ENCODE data around the gene STX7.
"Not testable (repeated sequence)": the region's sequence is repeated elsewhere in the genome, so short reads cannot be mapped to it uniquely, and the experiment has no call there.

Gene STX7, protein sequence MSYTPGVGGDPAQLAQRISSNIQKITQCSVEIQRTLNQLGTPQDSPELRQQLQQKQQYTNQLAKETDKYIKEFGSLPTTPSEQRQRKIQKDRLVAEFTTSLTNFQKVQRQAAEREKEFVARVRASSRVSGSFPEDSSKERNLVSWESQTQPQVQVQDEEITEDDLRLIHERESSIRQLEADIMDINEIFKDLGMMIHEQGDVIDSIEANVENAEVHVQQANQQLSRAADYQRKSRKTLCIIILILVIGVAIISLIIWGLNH

DNA sequence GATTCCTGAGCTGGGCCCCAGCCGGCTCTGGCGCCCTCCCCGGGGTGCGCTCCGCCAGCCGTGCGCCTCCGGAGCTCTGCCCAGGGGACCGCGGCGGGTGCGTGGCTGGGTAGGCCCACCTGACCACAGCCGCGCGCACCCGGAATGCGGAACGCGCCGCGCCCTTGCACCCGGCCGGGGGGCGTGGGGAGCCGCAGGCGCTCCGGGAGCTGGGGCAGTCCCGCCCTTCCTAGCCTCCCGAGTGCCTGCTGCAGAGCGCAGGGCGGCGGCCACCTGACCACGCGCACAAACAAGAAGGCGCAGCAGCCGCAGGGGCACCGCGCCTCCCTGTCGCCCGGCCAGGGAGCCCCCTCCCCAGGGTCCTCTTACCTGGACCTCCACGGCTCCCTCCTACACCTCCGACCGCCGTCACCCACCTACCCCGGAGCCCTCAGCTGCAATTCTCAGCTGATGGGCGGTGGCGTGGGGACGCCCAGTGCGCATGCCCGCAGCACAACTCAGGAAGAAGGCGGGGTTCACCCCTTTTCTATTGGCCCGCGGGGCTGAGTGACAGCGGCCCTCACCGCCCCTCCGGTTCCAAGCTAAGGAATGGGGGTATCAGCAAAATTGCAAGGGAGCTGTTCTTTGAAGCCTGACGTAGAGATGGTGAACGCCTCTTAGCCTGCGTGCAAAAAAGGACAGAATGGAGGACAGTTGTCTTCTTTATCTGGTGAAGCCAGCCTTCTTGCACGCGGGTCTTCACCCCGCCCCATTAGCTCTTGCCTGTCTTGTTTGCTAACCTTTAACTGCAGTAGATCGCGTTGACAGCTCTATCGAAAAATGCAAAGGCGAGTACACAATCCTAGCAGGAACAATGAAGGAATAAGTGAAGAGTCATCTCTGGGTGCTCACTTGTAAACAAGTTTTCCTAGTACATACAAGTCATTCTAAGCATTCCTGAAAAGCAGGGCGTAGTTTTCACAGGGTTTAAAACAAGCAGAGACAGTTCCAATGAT is at the start of gene STX7:
TSS of gene STX7 (minus strand) at position 479 of the 995 bp plus-strand sequence. CDS start 9,586 bp downstream, outside the sequence.
- TF ChIP-seq, protein P1, sequence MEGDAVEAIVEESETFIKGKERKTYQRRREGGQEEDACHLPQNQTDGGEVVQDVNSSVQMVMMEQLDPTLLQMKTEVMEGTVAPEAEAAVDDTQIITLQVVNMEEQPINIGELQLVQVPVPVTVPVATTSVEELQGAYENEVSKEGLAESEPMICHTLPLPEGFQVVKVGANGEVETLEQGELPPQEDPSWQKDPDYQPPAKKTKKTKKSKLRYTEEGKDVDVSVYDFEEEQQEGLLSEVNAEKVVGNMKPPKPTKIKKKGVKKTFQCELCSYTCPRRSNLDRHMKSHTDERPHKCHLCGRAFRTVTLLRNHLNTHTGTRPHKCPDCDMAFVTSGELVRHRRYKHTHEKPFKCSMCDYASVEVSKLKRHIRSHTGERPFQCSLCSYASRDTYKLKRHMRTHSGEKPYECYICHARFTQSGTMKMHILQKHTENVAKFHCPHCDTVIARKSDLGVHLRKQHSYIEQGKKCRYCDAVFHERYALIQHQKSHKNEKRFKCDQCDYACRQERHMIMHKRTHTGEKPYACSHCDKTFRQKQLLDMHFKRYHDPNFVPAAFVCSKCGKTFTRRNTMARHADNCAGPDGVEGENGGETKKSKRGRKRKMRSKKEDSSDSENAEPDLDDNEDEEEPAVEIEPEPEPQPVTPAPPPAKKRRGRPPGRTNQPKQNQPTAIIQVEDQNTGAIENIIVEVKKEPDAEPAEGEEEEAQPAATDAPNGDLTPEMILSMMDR (IDR thresholded peaks at IDR 0.05; ENCODE audit: extremely low read depth, insufficient read depth, missing control alignments), result no peak
- DNase-seq (ENCODE audit: low spot score), result peak; percentile 91
- in situ Hi-C loops (cut with MboI; ENCODE audit: low pct_unique_long_range_greater_than_20kb, low sequenced_read_pairs, unreplicated experiment), result no loop called here

DNA sequence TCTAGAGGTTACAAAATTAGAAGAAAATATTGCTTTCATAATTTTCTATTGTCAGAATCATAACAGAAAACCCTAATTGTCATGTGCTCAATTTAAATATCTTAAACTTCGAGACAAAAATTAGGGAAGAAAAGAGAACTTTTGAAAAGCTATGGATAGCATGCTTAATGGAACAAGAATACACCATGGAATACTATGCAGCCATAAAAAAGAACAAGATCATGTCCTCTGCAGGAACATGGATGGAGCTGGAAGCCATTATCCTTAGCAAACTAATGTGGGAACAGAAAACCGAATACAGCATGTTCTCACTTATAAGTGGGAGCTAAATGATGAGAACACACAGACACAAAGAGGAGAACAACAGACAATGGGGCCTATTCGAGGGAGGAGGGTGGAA is 47.2 kb upstream of the STX7 start:
- in situ Hi-C loops (cut with MboI; ENCODE audit: low pct_unique_long_range_greater_than_20kb, low sequenced_read_pairs, unreplicated experiment), result not testable (repeated sequence)

DNA sequence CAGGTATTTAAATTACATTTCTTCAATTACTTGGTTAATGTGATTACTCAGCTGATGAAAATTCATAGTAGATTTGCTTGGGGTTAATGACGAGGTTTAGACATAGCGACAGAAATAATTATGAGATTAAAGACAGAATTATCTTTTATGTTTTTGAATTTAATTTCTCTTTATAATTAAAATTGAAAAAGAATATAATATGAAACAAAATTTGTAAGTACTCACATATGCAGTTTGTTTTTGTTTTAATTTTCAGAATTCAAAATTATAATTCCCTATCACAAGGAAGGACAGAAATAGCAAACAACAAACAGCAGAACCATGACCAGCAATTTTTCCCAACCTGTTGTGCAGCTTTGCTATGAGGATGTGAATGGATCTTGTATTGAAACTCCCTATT is 39.5 kb upstream of the STX7 start, which contains the start of gene TAAR8:
TSS of gene TAAR8 (plus strand) at position 301 of the 400 bp plus-strand sequence. CDS start at position 322, 21 bp downstream.
- in situ Hi-C loops (cut with MboI; ENCODE audit: low pct_unique_long_range_greater_than_20kb, low sequenced_read_pairs, unreplicated experiment), result no loop called here
- no peak for DNase-seq (ENCODE audit: low spot score)
- TF ChIP-seq, protein P1 (IDR thresholded peaks at IDR 0.05; ENCODE audit: extremely low read depth, insufficient read depth, missing control alignments), result no peak

More for the DNA sequence above, 47.2 kb upstream of the STX7 start:
- DNase-seq (ENCODE audit: low spot score), result not testable (repeated sequence)

DNA sequence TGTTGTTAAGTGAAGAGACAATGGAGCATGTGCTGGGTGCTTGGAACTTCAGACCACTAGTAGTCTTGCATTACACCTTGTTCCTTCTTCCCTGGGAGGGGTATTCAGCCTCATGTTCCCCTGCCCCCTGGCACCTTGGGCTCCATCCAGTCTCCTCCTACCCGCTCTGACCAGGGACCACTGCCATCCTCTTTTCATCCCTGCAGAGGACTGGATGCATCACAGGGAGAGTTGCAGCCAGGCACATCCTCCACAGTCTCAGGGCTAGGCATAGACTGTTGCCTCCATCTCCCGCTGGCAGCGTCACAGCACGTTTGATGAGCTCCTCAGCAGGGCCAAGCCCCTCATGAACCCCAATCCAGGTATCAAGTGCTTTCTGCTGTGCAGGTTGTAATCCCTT is 38.3 kb upstream of the STX7 start:
- TF ChIP-seq, protein P1 (IDR thresholded peaks at IDR 0.05; ENCODE audit: extremely low read depth, insufficient read depth, missing control alignments), result no peak
- in situ Hi-C loops (cut with MboI; ENCODE audit: low pct_unique_long_range_greater_than_20kb, low sequenced_read_pairs, unreplicated experiment), result no loop called here
- DNase-seq (ENCODE audit: low spot score), result no peak

DNA sequence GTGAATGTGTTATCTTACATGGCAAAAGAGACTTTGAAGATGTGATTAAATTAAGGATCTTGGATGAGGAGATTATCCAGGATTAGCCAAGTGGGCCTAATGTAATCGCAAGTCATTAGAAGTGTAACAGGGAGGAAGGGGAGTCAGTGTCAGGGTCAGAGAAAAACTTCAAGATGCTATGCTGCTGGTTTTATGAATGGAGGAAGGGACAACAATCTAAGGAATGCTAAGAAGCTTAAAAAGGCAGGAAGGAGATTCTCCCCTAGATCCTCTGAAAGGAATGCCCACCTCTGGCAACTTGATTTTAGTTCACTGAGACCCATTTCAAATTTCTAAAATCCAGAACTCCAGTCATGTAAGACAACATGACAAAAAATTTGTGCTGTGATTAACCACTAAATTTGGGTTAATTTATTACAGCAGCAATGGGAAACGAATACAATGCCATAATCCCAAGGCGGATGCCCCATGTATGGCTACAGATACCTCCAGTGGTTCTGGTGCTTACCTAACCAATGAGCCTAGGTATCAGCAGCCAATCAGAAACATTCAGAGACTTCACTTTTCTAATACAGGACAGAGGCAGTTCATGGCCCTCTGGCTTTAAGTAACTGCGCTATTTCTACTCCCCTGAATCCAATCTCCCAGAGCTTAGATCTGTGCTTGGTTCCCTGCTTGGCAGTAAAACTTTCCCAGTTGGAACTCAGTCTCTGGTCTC is 36.0 kb upstream of the STX7 start:
- TF ChIP-seq, protein P1 (IDR thresholded peaks at IDR 0.05; ENCODE audit: extremely low read depth, insufficient read depth, missing control alignments), result no peak
- no peak for DNase-seq (ENCODE audit: low spot score)
- in situ Hi-C loops (cut with MboI; ENCODE audit: low pct_unique_long_range_greater_than_20kb, low sequenced_read_pairs, unreplicated experiment), result no loop called here

DNA sequence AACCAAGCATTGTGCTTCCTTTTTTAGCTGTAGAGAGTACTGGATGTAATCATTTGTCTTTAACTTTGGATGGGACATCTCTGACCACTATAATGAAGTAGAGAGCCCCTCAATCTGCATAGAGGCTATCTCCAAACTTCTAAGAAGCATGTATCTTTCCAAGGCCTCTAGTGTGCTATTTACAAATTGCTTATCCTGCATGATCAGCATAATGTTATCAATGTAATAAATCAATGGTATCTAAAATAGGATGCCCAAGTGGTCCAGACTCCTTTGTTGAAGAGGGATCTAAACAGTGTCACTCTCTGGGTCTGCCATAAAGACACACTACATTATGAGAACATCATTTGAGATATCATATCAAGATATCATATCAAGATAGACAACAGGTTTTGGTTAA is 31.9 kb upstream of the STX7 start:
- TF ChIP-seq, protein P1 (IDR thresholded peaks at IDR 0.05; ENCODE audit: extremely low read depth, insufficient read depth, missing control alignments), result no peak
- in situ Hi-C loops (cut with MboI; ENCODE audit: low pct_unique_long_range_greater_than_20kb, low sequenced_read_pairs, unreplicated experiment), result no loop called here
- no peak for DNase-seq (ENCODE audit: low spot score)
